Measurements from ENCODE around the gene PPP2R2B. TPM values are rescaled to one million over a fixed set of nuclear protein-coding genes. Genes with fewer than 3 reads are reported as not detected.

Gene PPP2R2B
- total and polyA plus RNA-seq, 3 donors from 2014 or later = 9.8 to 36.6 (median 32.0) TPM

DNA sequence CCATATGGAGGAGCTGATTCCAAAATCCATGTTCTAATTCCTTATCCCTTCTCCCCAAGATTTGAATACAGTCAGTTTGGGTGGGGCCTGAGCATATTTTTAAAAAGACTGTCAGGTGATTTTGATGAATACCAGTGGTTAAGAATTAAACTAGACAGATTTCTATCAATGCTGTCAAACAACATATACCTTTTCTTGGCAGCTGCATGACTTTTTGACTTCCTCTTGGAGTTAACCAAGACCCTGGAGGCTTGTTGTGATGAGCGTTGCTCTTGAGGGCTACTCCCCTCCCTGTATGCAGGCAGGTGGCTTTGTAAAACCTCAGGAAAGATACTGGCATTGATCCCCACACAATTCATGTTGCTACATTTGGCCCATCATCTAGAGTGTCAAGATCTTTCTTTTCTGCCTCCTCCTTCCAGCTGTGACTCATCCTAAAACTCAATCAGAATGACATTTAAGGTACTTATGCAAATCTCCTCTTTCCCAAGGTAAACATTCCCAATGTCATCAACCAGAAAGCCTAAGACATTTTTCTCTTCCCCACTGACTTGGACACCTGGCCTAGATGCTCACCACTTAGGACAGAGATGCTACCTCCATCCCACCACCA lies 61.7 kb downstream of the PPP2R2B start:
- Histone ChIP-seq H3K27ac (no peak overlapping the region), H3K9me3 (no peaks in the 10 kb centered on the region), H3K4me1 (no peaks in the 10 kb centered on the region), H3K4me3 (no peak overlapping the region), H3K27me3 (no peaks in the 10 kb centered on the region), H3K36me3 (ENCODE audit: low read depth, missing control alignments) (no peaks in the 10 kb centered on the region)
- WGBS, 2 donors = 46 to 59% methylated on average over 1 of the region's 1 CpG
- no peak for DNase-seq
- no peak for TF ChIP-seq POLR2A (IDR thresholded peaks at IDR 0.05)
- TF ChIP-seq, protein P1, sequence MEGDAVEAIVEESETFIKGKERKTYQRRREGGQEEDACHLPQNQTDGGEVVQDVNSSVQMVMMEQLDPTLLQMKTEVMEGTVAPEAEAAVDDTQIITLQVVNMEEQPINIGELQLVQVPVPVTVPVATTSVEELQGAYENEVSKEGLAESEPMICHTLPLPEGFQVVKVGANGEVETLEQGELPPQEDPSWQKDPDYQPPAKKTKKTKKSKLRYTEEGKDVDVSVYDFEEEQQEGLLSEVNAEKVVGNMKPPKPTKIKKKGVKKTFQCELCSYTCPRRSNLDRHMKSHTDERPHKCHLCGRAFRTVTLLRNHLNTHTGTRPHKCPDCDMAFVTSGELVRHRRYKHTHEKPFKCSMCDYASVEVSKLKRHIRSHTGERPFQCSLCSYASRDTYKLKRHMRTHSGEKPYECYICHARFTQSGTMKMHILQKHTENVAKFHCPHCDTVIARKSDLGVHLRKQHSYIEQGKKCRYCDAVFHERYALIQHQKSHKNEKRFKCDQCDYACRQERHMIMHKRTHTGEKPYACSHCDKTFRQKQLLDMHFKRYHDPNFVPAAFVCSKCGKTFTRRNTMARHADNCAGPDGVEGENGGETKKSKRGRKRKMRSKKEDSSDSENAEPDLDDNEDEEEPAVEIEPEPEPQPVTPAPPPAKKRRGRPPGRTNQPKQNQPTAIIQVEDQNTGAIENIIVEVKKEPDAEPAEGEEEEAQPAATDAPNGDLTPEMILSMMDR (IDR thresholded peaks at IDR 0.05) = no peak
- intact Hi-C loops (cut with DNase I; ENCODE audit: low total_unique reads) = no loop called here

- no peaks in the 10 kb centered on the region for H3K9me3 ChIP-seq
- H3K36me3 ChIP-seq (ENCODE audit: low read depth, missing control alignments) = no peaks in the 10 kb centered on the region
- WGBS, 2 donors = 84 to 85% methylated on average over 3 of the region's 3 CpGs
- H3K27ac ChIP-seq = no peak overlapping the region
- TF ChIP-seq, protein P1 (IDR thresholded peaks at IDR 0.05) = no peak
- TF ChIP-seq POLR2A (IDR thresholded peaks at IDR 0.05) = no peak
- no peaks in the 10 kb centered on the region for H3K4me1 ChIP-seq
- DNase-seq = no peak
- intact Hi-C loops (cut with DNase I; ENCODE audit: low total_unique reads) = no loop called here
- H3K27me3 ChIP-seq = no peaks in the 10 kb centered on the region
- H3K4me3 ChIP-seq = no peak overlapping the region
Observed at GRCh38 chr5:146815411-146815810, 63.1 kb downstream of the PPP2R2B start.

DNA sequence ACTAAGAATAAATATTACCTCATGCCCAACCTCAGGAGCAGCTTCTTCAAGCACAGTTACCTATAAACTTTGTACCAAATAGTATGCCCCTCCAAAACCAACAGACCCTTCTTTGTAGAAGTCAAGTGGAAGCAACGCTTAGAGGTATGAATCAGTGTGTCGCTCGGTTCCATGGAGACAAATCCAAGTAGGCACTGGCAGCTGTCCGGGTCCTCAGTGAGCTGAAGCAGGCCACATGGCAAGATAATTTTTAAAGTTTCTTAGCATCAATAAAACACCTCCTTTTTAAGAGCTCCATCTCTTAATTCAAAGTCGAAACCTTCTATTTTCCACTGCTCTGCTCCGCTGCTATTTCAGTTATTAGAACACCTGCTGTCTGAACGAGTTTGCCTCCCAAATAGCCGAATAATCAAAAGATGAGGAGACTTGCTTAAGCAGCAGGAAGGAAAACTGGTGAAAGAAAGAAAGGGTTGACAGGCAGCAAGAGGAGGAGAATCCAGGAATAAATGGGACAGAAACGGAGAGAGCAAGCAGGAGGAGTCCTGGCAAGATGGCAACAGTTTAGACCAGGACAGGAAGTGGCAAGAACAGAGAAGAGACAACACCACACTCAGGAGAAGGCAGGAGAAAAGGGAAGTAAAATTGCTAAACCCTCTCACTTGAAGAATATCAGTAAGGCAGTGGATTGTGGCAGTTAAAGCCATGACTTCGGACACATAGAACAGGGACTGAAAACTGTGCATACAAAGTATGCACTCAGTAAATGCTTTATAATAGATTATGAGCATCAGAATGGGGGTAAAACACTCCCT lies 65.0 kb downstream of the PPP2R2B start:
- H3K36me3 ChIP-seq (ENCODE audit: low read depth, missing control alignments) = no peaks in the 10 kb centered on the region
- H3K9me3 ChIP-seq = no peaks in the 10 kb centered on the region
- WGBS, 2 donors = 79 to 81% methylated on average over 10 of the region's 10 CpGs
- no peak overlapping the region for H3K27ac ChIP-seq
- TF ChIP-seq, protein P1 (IDR thresholded peaks at IDR 0.05) = no peak
- no peak for TF ChIP-seq POLR2A (IDR thresholded peaks at IDR 0.05)
- no peaks in the 10 kb centered on the region for H3K4me1 ChIP-seq
- no peak overlapping the region for H3K4me3 ChIP-seq
- H3K27me3 ChIP-seq = no peaks in the 10 kb centered on the region
- DNase-seq = no peak
- intact Hi-C loops (cut with DNase I; ENCODE audit: low total_unique reads) = no loop called here

- Histone ChIP-seq H3K4me3 (no peak overlapping the region), H3K27me3 (no peaks in the 10 kb centered on the region), H3K9me3 (no peaks in the 10 kb centered on the region), H3K36me3 (ENCODE audit: low read depth, missing control alignments) (no peaks in the 10 kb centered on the region), H3K27ac (no peak overlapping the region), H3K4me1 (no peaks in the 10 kb centered on the region)
- no peak for DNase-seq
- WGBS, 2 donors = 55% methylated on average over 1 of the region's 1 CpG
- TF ChIP-seq POLR2A (IDR thresholded peaks at IDR 0.05) = no peak
- TF ChIP-seq, protein P1 (IDR thresholded peaks at IDR 0.05) = no peak
- intact Hi-C loops (cut with DNase I; ENCODE audit: low total_unique reads) = no loop called here
Observed at GRCh38 chr5:146805081-146805480, 73.5 kb downstream of the PPP2R2B start.

Measured in testis (tissue), 3 donors.